ENCODE data around the gene KMT5C.
"Not testable (repeated sequence)": the region's sequence is repeated elsewhere in the genome, so short reads cannot be mapped to it uniquely, and the experiment has no call there.

KMT5C gene

DNA sequence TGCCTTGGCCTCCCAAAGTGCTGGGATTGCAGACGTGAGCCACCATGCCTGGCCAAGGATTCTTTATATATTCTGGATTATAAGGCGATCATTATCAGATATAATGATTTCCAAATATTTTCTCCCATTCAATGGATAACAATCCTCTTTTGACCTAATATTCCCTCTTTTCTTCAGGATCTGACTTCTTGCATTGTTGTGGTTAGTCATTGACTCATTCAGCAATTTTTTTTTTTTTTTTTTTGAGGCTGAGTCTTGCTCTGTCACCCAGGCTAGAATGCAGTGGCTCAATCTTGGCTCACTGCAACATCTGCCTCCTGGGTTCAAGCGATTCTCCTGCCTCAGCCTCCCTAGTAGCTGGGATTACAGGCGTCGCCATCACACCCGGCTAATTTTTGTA, 9.9 kb upstream of the KMT5C start:
- H3K9ac ChIP-seq (ENCODE audit: low read length); H2AK5ac ChIP-seq (ENCODE audit: low read length); H2BK120ac ChIP-seq (ENCODE audit: insufficient read depth, low read length, poor library complexity); H4K12ac ChIP-seq (ENCODE audit: low read depth, low read length); H2BK5ac ChIP-seq (ENCODE audit: low read depth, low read length, poor library complexity); H3K27ac ChIP-seq (ENCODE audit: low read depth, low read length); H4K8ac ChIP-seq (ENCODE audit: low read depth, low read length); H3K27me3 ChIP-seq (ENCODE audit: insufficient read depth, low read length); H3K23ac ChIP-seq (ENCODE audit: low read length); H2BK12ac ChIP-seq (ENCODE audit: low read length); H3K79me1 ChIP-seq (ENCODE audit: low read length); H3K4me3 ChIP-seq (ENCODE audit: low read depth, low read length); H3K36me3 ChIP-seq (ENCODE audit: control insufficient read depth in 1 of 2, insufficient read depth in 2 of 2, low read length in 2 of 2); H3K4me1 ChIP-seq (ENCODE audit: control insufficient read depth in 1 of 2, insufficient read depth in 2 of 2, low read length in 2 of 2); H3K4ac ChIP-seq (ENCODE audit: low read depth, low read length); H3K79me2 ChIP-seq (ENCODE audit: control insufficient read depth, insufficient read depth, low read length, poor library complexity); H3K4me2 ChIP-seq (ENCODE audit: low read length); H2AFZ ChIP-seq (ENCODE audit: insufficient read depth, low read length, poor library complexity); H3K18ac ChIP-seq (ENCODE audit: low read length); H4K91ac ChIP-seq (ENCODE audit: low read depth, low read length); H3K9me3 ChIP-seq (ENCODE audit: insufficient read depth, low read depth, low read length); H3K14ac ChIP-seq (ENCODE audit: low read length): not testable (repeated sequence)
- peak in 1 of 2 donors; percentile 74 for DNase-seq
- no CpG with 5 or more reads among the region's 6 CpGs for WGBS (ENCODE audit: extremely low coverage, insufficient coverage, insufficient read length)

DNA sequence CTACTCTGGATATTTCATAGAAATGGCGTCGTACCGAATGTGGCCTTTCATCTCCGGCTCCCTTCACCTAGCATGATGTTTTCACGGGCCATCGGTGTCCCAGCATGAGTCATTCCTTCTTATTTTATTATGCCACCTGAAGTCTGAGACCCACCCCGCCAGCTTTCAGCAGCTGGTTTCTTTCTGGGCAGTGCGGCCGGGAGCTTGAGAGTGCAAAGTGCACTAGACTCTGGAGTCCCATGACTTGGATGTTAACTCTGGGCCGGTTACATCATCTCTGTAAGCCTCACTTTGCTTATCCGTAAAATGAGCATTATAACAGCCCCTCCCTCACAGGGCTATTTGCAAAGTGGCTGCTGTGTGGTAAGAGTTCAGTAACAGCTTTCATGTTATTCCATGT, 5.8 kb upstream of the KMT5C start:
- H3K9me3 ChIP-seq (ENCODE audit: insufficient read depth, low read depth, low read length), result no peaks in the 10 kb centered on the region
- H2BK120ac ChIP-seq (ENCODE audit: insufficient read depth, low read length, poor library complexity), result no peak overlapping the region
- no peak overlapping the region for H4K91ac ChIP-seq (ENCODE audit: low read depth, low read length)
- H2BK5ac ChIP-seq (ENCODE audit: low read depth, low read length, poor library complexity), result no peak overlapping the region
- no peak overlapping the region for H3K18ac ChIP-seq (ENCODE audit: low read length)
- no peak overlapping the region for H3K27ac ChIP-seq (ENCODE audit: low read depth, low read length)
- no peak overlapping the region for H2AFZ ChIP-seq (ENCODE audit: insufficient read depth, low read length, poor library complexity)
- H3K27me3 ChIP-seq (ENCODE audit: insufficient read depth, low read length), result no peaks in the 10 kb centered on the region
- no peak overlapping the region for H3K4me3 ChIP-seq (ENCODE audit: low read depth, low read length)
- no peak overlapping the region for H3K4ac ChIP-seq (ENCODE audit: low read depth, low read length)
- H3K36me3 ChIP-seq (ENCODE audit: control insufficient read depth in 1 of 2, insufficient read depth in 2 of 2, low read length in 2 of 2), result no peaks in the 10 kb centered on the region
- H3K14ac ChIP-seq (ENCODE audit: low read length), result no peak overlapping the region
- H3K9ac ChIP-seq (ENCODE audit: low read length), result no peak overlapping the region
- H4K8ac ChIP-seq (ENCODE audit: low read depth, low read length), result no peak overlapping the region
- no CpG with 5 or more reads among the region's 11 CpGs for WGBS (ENCODE audit: extremely low coverage, insufficient coverage, insufficient read length)
- no peak for DNase-seq
- H2AK5ac ChIP-seq (ENCODE audit: low read length), result no peak overlapping the region
- H3K4me2 ChIP-seq (ENCODE audit: low read length), result no peak overlapping the region
- H4K12ac ChIP-seq (ENCODE audit: low read depth, low read length), result no peak overlapping the region
- peaks cover 4% of the 10 kb centered on the region for H3K79me1 ChIP-seq (ENCODE audit: low read length)
- H3K4me1 ChIP-seq (ENCODE audit: control insufficient read depth in 1 of 2, insufficient read depth in 2 of 2, low read length in 2 of 2), result peaks cover 0 to 6% of the 10 kb centered on the region in 2 experiments
- peaks cover under 1% of the 10 kb centered on the region for H3K79me2 ChIP-seq (ENCODE audit: control insufficient read depth, insufficient read depth, low read length, poor library complexity)
- no peak overlapping the region for H3K23ac ChIP-seq (ENCODE audit: low read length)
- H2BK12ac ChIP-seq (ENCODE audit: low read length), result no peak overlapping the region

DNA sequence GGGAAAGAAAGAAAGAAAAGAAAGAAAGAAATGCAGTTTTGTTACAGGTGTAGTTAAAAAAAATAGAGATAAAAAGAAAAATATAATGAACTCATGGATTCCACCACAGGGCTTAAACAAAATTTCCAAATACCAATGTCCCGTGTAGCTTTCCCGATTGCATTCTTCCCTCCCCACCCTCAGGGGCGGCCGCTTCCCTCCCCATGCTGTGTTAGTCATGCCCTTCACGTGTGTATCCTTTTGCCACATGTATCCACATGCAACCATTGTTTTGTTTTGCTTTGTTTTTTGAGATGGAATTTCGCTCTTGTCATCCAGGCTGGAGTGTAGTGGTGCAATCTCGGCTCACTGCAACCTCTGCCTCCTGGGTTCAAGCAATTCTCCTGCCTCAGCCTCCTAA, 3.6 kb upstream of the KMT5C start:
- H3K18ac ChIP-seq (ENCODE audit: low read length), result no peak overlapping the region
- H3K4me2 ChIP-seq (ENCODE audit: low read length), result no peak overlapping the region
- DNase-seq, result peak; percentile 92 to 95
- peaks cover 15% of the 10 kb centered on the region for H3K79me1 ChIP-seq (ENCODE audit: low read length)
- H3K9ac ChIP-seq (ENCODE audit: low read length), result no peak overlapping the region
- H3K79me2 ChIP-seq (ENCODE audit: control insufficient read depth, insufficient read depth, low read length, poor library complexity), result peaks cover 8% of the 10 kb centered on the region
- no peak overlapping the region for H3K4ac ChIP-seq (ENCODE audit: low read depth, low read length)
- H2AK5ac ChIP-seq (ENCODE audit: low read length), result no peak overlapping the region
- H4K8ac ChIP-seq (ENCODE audit: low read depth, low read length), result no peak overlapping the region
- H2AFZ ChIP-seq (ENCODE audit: insufficient read depth, low read length, poor library complexity), result no peak overlapping the region
- no peak overlapping the region for H2BK12ac ChIP-seq (ENCODE audit: low read length)
- no CpG with 5 or more reads among the region's 7 CpGs for WGBS (ENCODE audit: extremely low coverage, insufficient coverage, insufficient read length)
- no peak overlapping the region for H4K12ac ChIP-seq (ENCODE audit: low read depth, low read length)
- H3K9me3 ChIP-seq (ENCODE audit: insufficient read depth, low read depth, low read length), result no peaks in the 10 kb centered on the region
- H3K4me1 ChIP-seq (ENCODE audit: control insufficient read depth in 1 of 2, insufficient read depth in 2 of 2, low read length in 2 of 2), result peaks cover 3 to 10% of the 10 kb centered on the region in 2 experiments
- H3K23ac ChIP-seq (ENCODE audit: low read length), result no peak overlapping the region
- no peak overlapping the region for H3K4me3 ChIP-seq (ENCODE audit: low read depth, low read length)
- H3K27me3 ChIP-seq (ENCODE audit: insufficient read depth, low read length), result no peaks in the 10 kb centered on the region
- H2BK120ac ChIP-seq (ENCODE audit: insufficient read depth, low read length, poor library complexity), result no peak overlapping the region
- H2BK5ac ChIP-seq (ENCODE audit: low read depth, low read length, poor library complexity), result no peak overlapping the region
- H3K14ac ChIP-seq (ENCODE audit: low read length), result no peak overlapping the region
- H3K27ac ChIP-seq (ENCODE audit: low read depth, low read length), result no peak overlapping the region
- H3K36me3 ChIP-seq (ENCODE audit: control insufficient read depth in 1 of 2, insufficient read depth in 2 of 2, low read length in 2 of 2), result no peaks in the 10 kb centered on the region
- H4K91ac ChIP-seq (ENCODE audit: low read depth, low read length), result no peak overlapping the region

DNA sequence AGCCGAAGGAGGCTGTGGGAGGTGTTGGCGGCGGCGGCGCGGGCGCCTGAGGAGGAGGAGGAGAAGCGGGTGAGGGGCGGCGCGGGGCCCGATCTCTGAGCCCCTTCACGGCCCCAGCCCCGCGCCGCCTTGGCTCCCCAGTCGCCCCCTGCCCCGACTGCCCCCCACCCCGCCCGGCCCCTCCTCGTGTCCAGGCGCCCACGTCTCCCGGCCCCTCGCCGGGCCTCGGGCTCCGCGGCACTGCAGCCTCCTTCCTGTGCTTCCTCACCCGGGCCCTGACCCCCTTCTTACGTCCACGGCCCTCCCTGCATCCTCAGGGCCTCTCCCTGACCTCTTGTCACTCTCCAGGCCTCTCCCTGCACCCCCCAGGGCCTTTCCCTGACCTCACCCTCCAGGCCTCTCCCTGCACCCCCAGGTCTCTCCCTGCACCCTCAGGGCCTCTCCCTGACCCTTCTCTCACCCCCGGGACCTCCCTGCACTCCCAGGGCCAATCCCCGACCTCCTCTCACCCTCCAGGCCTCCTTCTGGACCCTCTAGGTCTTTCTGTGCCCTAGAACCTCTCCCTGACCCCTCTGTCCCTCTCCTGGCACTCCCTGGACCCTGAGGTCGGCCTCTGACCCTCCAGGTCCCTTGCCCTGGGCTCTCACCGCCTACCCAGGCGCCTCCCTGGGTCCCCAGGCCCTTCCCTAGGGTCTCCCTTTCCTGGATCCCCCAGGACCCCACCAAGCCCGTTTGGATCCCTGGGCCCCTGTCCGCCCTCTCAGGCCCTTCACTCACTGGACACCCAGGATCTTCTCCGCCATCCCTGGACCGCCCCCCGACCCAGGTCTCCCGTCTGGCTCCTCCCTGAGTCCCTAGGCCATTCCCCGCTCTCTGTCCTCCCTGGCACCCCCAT, 460 bp downstream of the KMT5C start:
- Histone ChIP-seq H3K4me3 (ENCODE audit: low read depth, low read length) (peak overlapping the region; percentile 76), H2BK12ac (ENCODE audit: low read length) (peak overlapping the region; percentile 67), H3K27ac (ENCODE audit: low read depth, low read length) (peak overlapping the region; percentile 73), H4K91ac (ENCODE audit: low read depth, low read length) (peak overlapping the region; percentile 95), H3K4me1 (ENCODE audit: control insufficient read depth in 1 of 2, insufficient read depth in 2 of 2, low read length in 2 of 2) (peaks cover 10 to 27% of the 10 kb centered on the region in 2 experiments), H3K14ac (ENCODE audit: low read length) (peak overlapping the region; percentile 98), H4K8ac (ENCODE audit: low read depth, low read length) (peak overlapping the region; percentile 87), H2BK120ac (ENCODE audit: insufficient read depth, low read length, poor library complexity) (peak overlapping the region; percentile 81), H3K4ac (ENCODE audit: low read depth, low read length) (peak overlapping the region; percentile 95), H3K36me3 (ENCODE audit: control insufficient read depth in 1 of 2, insufficient read depth in 2 of 2, low read length in 2 of 2) (peaks cover 25 to 30% of the 10 kb centered on the region in 2 experiments), H2AK5ac (ENCODE audit: low read length) (peak overlapping the region; percentile 99), H2BK5ac (ENCODE audit: low read depth, low read length, poor library complexity) (peak overlapping the region; percentile 86), H3K27me3 (ENCODE audit: insufficient read depth, low read length) (no peaks in the 10 kb centered on the region), H3K9me3 (ENCODE audit: insufficient read depth, low read depth, low read length) (no peaks in the 10 kb centered on the region), H3K79me1 (ENCODE audit: low read length) (peaks cover 25% of the 10 kb centered on the region), H4K12ac (ENCODE audit: low read depth, low read length) (peak overlapping the region; percentile 88), H3K18ac (ENCODE audit: low read length) (peak overlapping the region; percentile 96), H3K4me2 (ENCODE audit: low read length) (peak overlapping the region; percentile 90), H2AFZ (ENCODE audit: insufficient read depth, low read length, poor library complexity) (peak overlapping the region; percentile 66), H3K9ac (ENCODE audit: low read length) (peak overlapping the region; percentile 81), H3K79me2 (ENCODE audit: control insufficient read depth, insufficient read depth, low read length, poor library complexity) (peaks cover 8% of the 10 kb centered on the region), H3K23ac (ENCODE audit: low read length) (no peak overlapping the region)
- no CpG with 5 or more reads among the region's 44 CpGs for WGBS (ENCODE audit: extremely low coverage, insufficient coverage, insufficient read length)
- DNase-seq, result no peak

Data from trophoblast cell (in vitro differentiated cells and primary cell).